HL-60 (cell line): ENCODE data around the gene PRKAB2.

Source experiments
- CTCF ChIP-seq: IDR thresholded peaks from one replicate; pipeline ENCODE4 v1.5.1; 2011; ENCODE audit warnings: low read length, control low read depth, inconsistent platforms; ENCODE audit not compliant: insufficient read depth
- GABPA ChIP-seq: IDR thresholded peaks from 2 replicates; pipeline ENCODE4 v1.6.1; 2012; ENCODE audit warnings: low read depth
- POLR2AphosphoS5 ChIP-seq: IDR thresholded peaks from 2 replicates; pipeline ENCODE4 v1.6.1; 2012; ENCODE audit warnings: low read depth
- REST ChIP-seq: IDR thresholded peaks from 2 replicates; pipeline ENCODE4 v1.6.1; 2012; ENCODE audit warnings: low read depth; ENCODE audit not compliant: insufficient replicate concordance

GRCh38 chr1:147124266-147124665 lies 48.0 kb downstream of the PRKAB2 start:
- TF ChIP-seq CTCF (no peak), POLR2AphosphoS5 (no peak), REST (no peak), GABPA (no peak)
